Body of pancreas (tissue), 4 donors: Measurements from ENCODE around the gene TST. TPM values are rescaled to one million over a fixed set of nuclear protein-coding genes. Genes with fewer than 3 reads are reported as not detected.
A peak's percentile ranks its signal among the peaks of the same experiment; 100 is the strongest.

Experiments
- ATAC-seq: fragments of 150-250 bp; one replicate; pipeline ENCODE4 v1.9.1; 2016
- DNase-seq, 4 donors: peaks; one replicate each; pipeline ENCODE4 v3.0.0-alpha.2; 2019
- H3K27ac ChIP-seq, 4 donors: fragments of 200-600 bp; sonication (generic); 1 replicate in 3 of 4; 2 replicates in 1 of 4; pipeline versions ENCODE4 v1.5.1 to v1.6.1; 2016 to 2019; ENCODE audit warnings: mild to moderate bottlenecking in 1 of 4, mixed read lengths in 1 of 4, moderate library complexity in 1 of 4
- H3K27me3 ChIP-seq, 2 donors: fragments of 200-600 bp; sonication (generic); one replicate each; pipeline ENCODE4 v1.6.0; 2016; ENCODE audit warnings: mild to moderate bottlenecking in 1 of 2
- H3K36me3 ChIP-seq, 2 donors: fragments of 200-600 bp; sonication (generic); replicated peaks in 1 of 2; 2 replicates each; pipeline ENCODE4 v1.5.1; 2016; ENCODE audit warnings: low read depth in 2 of 2; ENCODE audit not compliant: insufficient read depth in 1 of 2
- H3K4me1 ChIP-seq: fragments of 200-600 bp; sonication (generic); one replicate; pipeline ENCODE4 v1.6.0; 2016
- H3K4me3 ChIP-seq, 2 donors: fragments of 200-600 bp; sonication (generic); 1 replicate in 1 of 2; 2 replicates in 1 of 2; pipeline ENCODE4 v1.5.1; 2016 to 2019
- H3K9me3 ChIP-seq, 3 donors: fragments of 200-600 bp; sonication (generic); 1 replicate in 2 of 3; 2 replicates in 1 of 3; pipeline ENCODE4 v1.5.1; 2016
- CTCF ChIP-seq, 7 experiments: fragments of 450-650 bp in 4 of 7; fragments of 200-600 bp in 3 of 7; sonication (generic) in 3 of 7; IDR thresholded peaks; one replicate each; pipeline ENCODE4 v1.5.1; 2016 to 2019; ENCODE audit warnings: antibody characterized with exemption in 7 of 7
- POLR2A ChIP-seq, 3 donors: fragments of 450-650 bp; IDR thresholded peaks; one replicate each; pipeline ENCODE4 v1.6.1; 2016; ENCODE audit warnings: antibody characterized with exemption in 3 of 3, mild to moderate bottlenecking in 2 of 3
- WGBS, 2 donors: methylation state at CpG; one replicate each; pipeline ENCODE4 v1.1.5; 2017; 5-methylcytosine and 5-hydroxymethylcytosine counted together
- intact Hi-C: fragments of 100-400 bp; cut with DNase I; formaldehyde crosslinking; loops from one replicate; pipeline ENCODE4 v1.15.1; 2023
- total RNA-seq, 2 donors: library from RNA; depleted of rRNA; stranded (reverse); fragments of >200 nt; gene quantifications; one replicate each; pipeline ENCODE4 v1.1.0, GENCODE V29; 2016

The TST gene
- total RNA-seq, 2 donors from 2014 or later = 73.8 to 91.1 TPM

GRCh38 chr22:37030560-37031281 lies 11.5 kb upstream of the TST start:
- ATAC-seq (no peak), DNase-seq (no peak)
- 68 to 77% methylated on average over 13 to 14 of the region's 14 CpGs for WGBS, 2 donors
- peaks cover 45% of the 10 kb centered on the region for H3K4me1 ChIP-seq
- intact Hi-C loops = no loop called here
- H3K9me3 ChIP-seq = no peaks in the 10 kb centered on the region
- H3K4me3 ChIP-seq = no peak overlapping the region
- no peaks in the 10 kb centered on the region for H3K27me3 ChIP-seq
- peak overlapping the region in 3 of 4 donors; percentile 82 to 94 (median 94) for H3K27ac ChIP-seq
- TF ChIP-seq CTCF (IDR thresholded peaks at IDR 0.05) (no peak), POLR2A (IDR thresholded peaks at IDR 0.05) (no peak)
- peaks cover 0 to 11% of the 10 kb centered on the region in 2 donors for H3K36me3 ChIP-seq

GRCh38 chr22:37028692-37029674 lies 9.7 kb upstream of the TST start:
- H3K36me3 ChIP-seq = peaks cover 0 to 13% of the 10 kb centered on the region in 2 donors
- TF ChIP-seq CTCF (IDR thresholded peaks at IDR 0.05) = no peak
- no peak for TF ChIP-seq POLR2A (IDR thresholded peaks at IDR 0.05)
- H3K9me3 ChIP-seq = no peaks in the 10 kb centered on the region
- H3K4me3 ChIP-seq = no peak overlapping the region
- DNase-seq = no peak
- intact Hi-C loops = no loop called here
- peaks cover 52% of the 10 kb centered on the region for H3K4me1 ChIP-seq
- no peak overlapping the region for H3K27ac ChIP-seq
- 87 to 88% methylated on average over 12 to 18 of the region's 22 CpGs for WGBS, 2 donors
- no peak for ATAC-seq
- H3K27me3 ChIP-seq = no peaks in the 10 kb centered on the region

GRCh38 chr22:37027556-37027955 lies 8.3 kb upstream of the TST start:
- no peak overlapping the region for H3K27ac ChIP-seq
- H3K27me3 ChIP-seq = no peaks in the 10 kb centered on the region
- H3K36me3 ChIP-seq = peaks cover 0 to 13% of the 10 kb centered on the region in 2 donors
- no peak for ATAC-seq
- H3K4me1 ChIP-seq = peaks cover 52% of the 10 kb centered on the region
- 86 to 87% methylated on average over 7 of the region's 7 CpGs for WGBS, 2 donors
- no peak overlapping the region for H3K4me3 ChIP-seq
- DNase-seq = no peak
- intact Hi-C loops = no loop called here
- TF ChIP-seq POLR2A (IDR thresholded peaks at IDR 0.05) (no peak), CTCF (IDR thresholded peaks at IDR 0.05) (no peak)
- no peaks in the 10 kb centered on the region for H3K9me3 ChIP-seq

GRCh38 chr22:37026325-37026724 lies 7.1 kb upstream of the TST start:
- DNase-seq (no peak), ATAC-seq (no peak)
- Histone ChIP-seq H3K27me3 (no peaks in the 10 kb centered on the region), H3K36me3 (peaks cover 0 to 13% of the 10 kb centered on the region in 2 donors), H3K4me3 (no peak overlapping the region), H3K27ac (no peak overlapping the region), H3K9me3 (no peaks in the 10 kb centered on the region), H3K4me1 (peaks cover 52% of the 10 kb centered on the region)
- intact Hi-C loops = no loop called here
- WGBS, 2 donors = 90 to 96% methylated on average over 5 of the region's 5 CpGs
- no peak for TF ChIP-seq CTCF (IDR thresholded peaks at IDR 0.05)
